MM.1S (cell line): ENCODE measurements around the gene MUC13.

Source experiments
- DNase-seq: peaks from one replicate; pipeline ENCODE4 v3.0.0-alpha.2; 2015
- H2AFZ ChIP-seq: fragments of 300-600 bp; sonication (generic); 2 replicates; pipeline ENCODE4 v1.6.0; 2016; ENCODE audit warnings: antibody characterized with exemption, low read length
- H3F3A ChIP-seq: fragments of 300-600 bp; sonication (generic); 2 replicates; pipeline ENCODE4 v1.6.1; 2016; ENCODE audit warnings: mild to moderate bottlenecking, antibody characterized with exemption, low read length, moderate library complexity, mixed read lengths; ENCODE audit not compliant: insufficient read depth
- H3K27ac ChIP-seq: fragments of 300-600 bp; sonication (generic); 2 replicates; pipeline ENCODE4 v1.5.1; 2016; ENCODE audit warnings: mild to moderate bottlenecking, low read length
- H3K27me3 ChIP-seq: fragments of 300-600 bp; sonication (generic); replicated peaks from 2 replicates; pipeline ENCODE4 v1.6.0; 2016; ENCODE audit warnings: low read length; ENCODE audit not compliant: insufficient read depth
- H3K36me3 ChIP-seq: fragments of 300-600 bp; sonication (generic); replicated peaks from 2 replicates; pipeline ENCODE4 v1.6.1; 2016; ENCODE audit warnings: mild to moderate bottlenecking, low read length, mixed read lengths; ENCODE audit not compliant: insufficient read depth
- H3K4me1 ChIP-seq: fragments of 300-600 bp; sonication (generic); 2 replicates; pipeline ENCODE4 v1.6.1; 2016; ENCODE audit warnings: low read length, mixed read lengths
- H3K4me2 ChIP-seq: fragments of 300-600 bp; sonication (generic); 2 replicates; pipeline ENCODE4 v1.6.0; 2016; ENCODE audit warnings: low read depth, low read length
- H3K4me3 ChIP-seq: fragments of 300-600 bp; sonication (generic); 2 replicates; pipeline ENCODE4 v1.5.1; 2016; ENCODE audit warnings: low read length, mixed read lengths
- H3K79me2 ChIP-seq: fragments of 300-600 bp; sonication (generic); 2 replicates; pipeline ENCODE4 v1.6.1; 2016; ENCODE audit warnings: mixed run types, low read length, mixed read lengths
- H3K9ac ChIP-seq: fragments of 300-600 bp; sonication (generic); 2 replicates; pipeline ENCODE4 v1.6.1; 2016; ENCODE audit warnings: low read length, mixed read lengths
- H3K9me2 ChIP-seq: fragments of 300-600 bp; sonication (generic); replicated peaks from 2 replicates; pipeline ENCODE4 v1.6.1; 2016; ENCODE audit warnings: mild to moderate bottlenecking, low read length, mixed read lengths; ENCODE audit not compliant: insufficient read depth
- H3K9me3 ChIP-seq: fragments of 300-600 bp; sonication (generic); replicated peaks from 2 replicates; pipeline ENCODE4 v1.6.1; 2016; ENCODE audit warnings: mild to moderate bottlenecking, low read length, mixed read lengths; ENCODE audit not compliant: insufficient read depth
- H4K20me1 ChIP-seq: fragments of 300-600 bp; sonication (generic); 2 replicates; pipeline ENCODE4 v1.6.1; 2016; ENCODE audit warnings: mild to moderate bottlenecking, low read length, moderate library complexity, mixed read lengths; ENCODE audit not compliant: insufficient read depth
- CTCF ChIP-seq: fragments of 300-600 bp; sonication (generic); IDR thresholded peaks from 2 replicates; pipeline ENCODE4 v1.5.1; 2016; ENCODE audit warnings: antibody characterized with exemption, low read length, mixed read lengths
- EZH2 ChIP-seq: fragments of 300-600 bp; sonication (generic); optimal IDR thresholded peaks from 2 replicates; pipeline ENCODE3; 2017; ENCODE audit warnings: low read depth, mild to moderate bottlenecking, antibody characterized with exemption, low read length, mixed read lengths
- EZH2phosphoT487 ChIP-seq: fragments of 300-600 bp; sonication (generic); IDR thresholded peaks from 2 replicates; pipeline ENCODE4 v1.6.1; 2018; ENCODE audit warnings: antibody characterized with exemption, low read length

The MUC13 gene

GRCh38 chr3:124904835-124905492 lies 29.6 kb downstream of the MUC13 start:
- no peak overlapping the region for H3K4me2 ChIP-seq
- no peak overlapping the region for H3K27ac ChIP-seq

GRCh38 chr3:124903896-124904834 lies 30.4 kb downstream of the MUC13 start:
- Histone ChIP-seq H3K9me3 (no peaks in the 10 kb centered on the region), H3K9me2 (no peaks in the 10 kb centered on the region), H3F3A (no peaks in the 10 kb centered on the region), H3K4me1 (no peaks in the 10 kb centered on the region), H3K4me3 (no peak overlapping the region), H3K79me2 (no peaks in the 10 kb centered on the region), H2AFZ (no peak overlapping the region), H3K27me3 (no peaks in the 10 kb centered on the region), H3K9ac (no peak overlapping the region), H3K27ac (no peak overlapping the region), H4K20me1 (no peaks in the 10 kb centered on the region), H3K36me3 (no peaks in the 10 kb centered on the region), H3K4me2 (no peak overlapping the region)
- DNase-seq, result no peak
- TF ChIP-seq CTCF (no peak), EZH2phosphoT487 (no peak), EZH2 (no peak)

More at GRCh38 chr3:124904835-124905492, 29.6 kb downstream of the MUC13 start:
- H3K79me2 ChIP-seq, result no peaks in the 10 kb centered on the region
- H3K4me1 ChIP-seq, result no peaks in the 10 kb centered on the region
- no peak for DNase-seq
- H4K20me1 ChIP-seq, result no peaks in the 10 kb centered on the region
- no peaks in the 10 kb centered on the region for H3K9me3 ChIP-seq
- H3K27me3 ChIP-seq, result no peaks in the 10 kb centered on the region
- no peaks in the 10 kb centered on the region for H3K36me3 ChIP-seq
- no peaks in the 10 kb centered on the region for H3F3A ChIP-seq
- TF ChIP-seq EZH2 (no peak), EZH2phosphoT487 (no peak)
- no peak overlapping the region for H3K4me3 ChIP-seq
- no peak overlapping the region for H3K9ac ChIP-seq
- H3K9me2 ChIP-seq, result no peaks in the 10 kb centered on the region
- H2AFZ ChIP-seq, result no peak overlapping the region

- Histone ChIP-seq H3K9me3 (no peaks in the 10 kb centered on the region), H3K4me1 (no peaks in the 10 kb centered on the region), H3K27ac (no peak overlapping the region), H3K4me2 (no peak overlapping the region), H3K27me3 (no peaks in the 10 kb centered on the region), H3K4me3 (no peak overlapping the region), H3K9ac (no peak overlapping the region), H3K36me3 (no peaks in the 10 kb centered on the region), H3F3A (no peaks in the 10 kb centered on the region), H3K9me2 (no peaks in the 10 kb centered on the region), H3K79me2 (no peaks in the 10 kb centered on the region), H4K20me1 (no peaks in the 10 kb centered on the region), H2AFZ (no peak overlapping the region)
- no peak for DNase-seq
- TF ChIP-seq EZH2phosphoT487 (no peak), CTCF (no peak), EZH2 (no peak)
Measured at GRCh38 chr3:124896824-124897526, 37.6 kb downstream of the MUC13 start.
